ENCODE measurements around the gene NECAB3. TPM values are rescaled to one million over a fixed set of nuclear protein-coding genes. Genes with fewer than 3 reads are reported as not detected.

The NECAB3 gene
- total RNA-seq, 4 donors from 2014 or later = 26.1 to 180 (median 94.5) TPM

DNA sequence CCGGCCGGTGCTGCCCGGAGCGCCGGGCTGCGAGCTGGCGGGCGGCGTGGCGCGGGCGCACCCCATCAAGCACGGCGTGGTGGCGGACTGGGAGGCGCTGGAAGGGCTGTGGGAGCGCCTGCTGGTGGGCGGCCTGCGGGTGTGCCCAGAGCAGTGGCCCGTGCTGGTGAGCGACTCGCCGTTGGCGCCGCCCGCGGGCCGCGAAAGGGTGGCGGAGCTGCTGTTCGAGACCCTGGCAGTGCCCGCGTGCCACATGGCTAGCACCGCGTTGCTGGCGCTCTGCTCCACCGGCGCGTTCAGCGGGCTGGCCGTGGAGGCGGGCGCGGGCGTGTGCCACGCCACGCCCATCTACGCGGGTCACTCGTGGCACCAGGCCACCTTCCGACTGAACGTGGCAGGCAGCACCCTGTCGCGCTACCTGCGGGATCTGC lies 7.0 kb downstream of the NECAB3 start:
- peaks cover 0 to 5% (median 0%) of the 10 kb centered on the region in 4 donors for H3K36me3 ChIP-seq
- peak; percentile 77 for DNase-seq
- peak overlapping the region; percentile 10 to 68 (median 53) for H3K4me3 ChIP-seq
- WGBS, 2 donors (ENCODE audit: low coverage in 1 of 2) = 7% methylated on average over 31 of the region's 55 CpGs; no CpG with 5 or more reads in 1 of the 2 donors
- peak overlapping the region; percentile 91 to 99 (median 96) for H3K27ac ChIP-seq
- intact Hi-C loops (cut with DNase I; ENCODE audit: low total_unique reads) = no loop called here
- no peaks in the 10 kb centered on the region for H3K9me3 ChIP-seq
- peaks cover 15 to 43% (median 34%) of the 10 kb centered on the region in 4 donors for H3K4me1 ChIP-seq
- in situ Hi-C loops (cut with MboI; ENCODE audit: low pct_ligation_motif_present in 1 of 4, low pct_unique_long_range_greater_than_20kb in 1 of 4, low sequenced_read_pairs in 3 of 4) = no loop called here
- H3K27me3 ChIP-seq = no peaks in the 10 kb centered on the region
- no peak for TF ChIP-seq EP300 (IDR thresholded peaks at IDR 0.05; ENCODE audit: low read depth)
- TF ChIP-seq, protein P1, sequence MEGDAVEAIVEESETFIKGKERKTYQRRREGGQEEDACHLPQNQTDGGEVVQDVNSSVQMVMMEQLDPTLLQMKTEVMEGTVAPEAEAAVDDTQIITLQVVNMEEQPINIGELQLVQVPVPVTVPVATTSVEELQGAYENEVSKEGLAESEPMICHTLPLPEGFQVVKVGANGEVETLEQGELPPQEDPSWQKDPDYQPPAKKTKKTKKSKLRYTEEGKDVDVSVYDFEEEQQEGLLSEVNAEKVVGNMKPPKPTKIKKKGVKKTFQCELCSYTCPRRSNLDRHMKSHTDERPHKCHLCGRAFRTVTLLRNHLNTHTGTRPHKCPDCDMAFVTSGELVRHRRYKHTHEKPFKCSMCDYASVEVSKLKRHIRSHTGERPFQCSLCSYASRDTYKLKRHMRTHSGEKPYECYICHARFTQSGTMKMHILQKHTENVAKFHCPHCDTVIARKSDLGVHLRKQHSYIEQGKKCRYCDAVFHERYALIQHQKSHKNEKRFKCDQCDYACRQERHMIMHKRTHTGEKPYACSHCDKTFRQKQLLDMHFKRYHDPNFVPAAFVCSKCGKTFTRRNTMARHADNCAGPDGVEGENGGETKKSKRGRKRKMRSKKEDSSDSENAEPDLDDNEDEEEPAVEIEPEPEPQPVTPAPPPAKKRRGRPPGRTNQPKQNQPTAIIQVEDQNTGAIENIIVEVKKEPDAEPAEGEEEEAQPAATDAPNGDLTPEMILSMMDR (IDR thresholded peaks at IDR 0.05) = no peak
- peak in 1 of 3 donors; percentile 12 for TF ChIP-seq POLR2AphosphoS5 (IDR thresholded peaks at IDR 0.05)
- no peak for TF ChIP-seq POLR2A (IDR thresholded peaks at IDR 0.05)

DNA sequence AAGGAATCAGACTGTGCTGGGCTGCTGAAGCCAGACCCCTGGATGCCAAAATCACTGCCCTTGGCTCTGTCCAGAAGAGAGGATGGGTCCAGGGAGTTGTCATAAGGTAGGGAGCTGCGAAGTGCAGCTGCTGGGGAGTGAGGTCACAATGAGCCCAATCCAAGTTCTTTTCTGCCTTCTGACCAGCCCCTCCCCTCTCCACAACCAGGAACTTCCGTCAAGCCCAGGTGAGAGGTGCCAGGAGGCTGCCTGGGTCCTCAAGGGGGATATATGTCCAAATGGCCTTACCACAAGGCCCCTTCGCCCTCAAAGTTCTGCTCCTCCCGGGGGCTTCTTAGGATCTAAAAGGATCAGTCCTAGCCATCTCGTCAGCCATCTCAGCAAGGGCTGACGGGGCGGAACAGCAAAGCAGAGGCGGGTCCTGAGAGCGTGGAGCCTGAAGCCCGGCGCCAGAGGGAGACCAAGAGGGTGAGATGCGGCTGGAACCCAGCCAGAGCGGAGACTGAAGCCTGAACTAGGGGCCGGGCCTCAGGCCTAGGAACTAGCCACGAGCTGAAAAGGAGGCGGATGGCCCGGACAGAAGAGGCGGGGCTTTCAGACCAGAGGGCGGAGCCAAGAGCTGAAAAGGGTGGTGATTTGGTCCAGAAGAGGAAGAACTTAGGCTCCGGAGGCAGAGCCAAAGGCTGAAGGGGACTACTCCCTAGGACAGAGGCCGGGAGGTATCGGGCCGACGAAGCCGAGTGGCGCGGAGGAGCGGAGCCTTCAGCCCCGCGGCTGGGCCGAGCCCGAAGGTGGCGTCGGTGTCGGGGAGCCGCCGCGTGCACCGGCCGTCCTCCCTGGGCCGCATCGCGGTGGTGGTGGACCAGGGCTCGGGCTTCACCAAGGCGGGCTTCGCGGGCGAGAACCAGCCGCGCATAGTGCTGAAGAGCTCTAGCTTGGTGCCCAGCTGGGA lies 7.7 kb downstream of the NECAB3 start, which contains the start of gene ACTL10:
Gene ACTL10 (plus strand): TSS at position 651 of the 952 bp plus-strand sequence. CDS start 555 bp downstream, outside the sequence.
- H3K27me3 ChIP-seq = no peaks in the 10 kb centered on the region
- TF ChIP-seq POLR2A (IDR thresholded peaks at IDR 0.05) (peak; percentile 79), POLR2AphosphoS5 (IDR thresholded peaks at IDR 0.05) (peak; percentile 84 to 96 (median 92)), EP300 (IDR thresholded peaks at IDR 0.05; ENCODE audit: low read depth) (no peak)
- TF ChIP-seq, protein P1 (IDR thresholded peaks at IDR 0.05) = peak; percentile 16 to 45 (median 30)
- 0 to 1% methylated on average over 3 to 48 of the region's 50 CpGs for WGBS, 2 donors (ENCODE audit: low coverage in 1 of 2)
- in situ Hi-C loops (cut with MboI; ENCODE audit: low pct_ligation_motif_present in 1 of 4, low pct_unique_long_range_greater_than_20kb in 1 of 4, low sequenced_read_pairs in 3 of 4) = no loop called here
- no peaks in the 10 kb centered on the region for H3K9me3 ChIP-seq
- H3K4me3 ChIP-seq = peak within 1 kb of the TSS; percentile 10 to 68 (median 53)
- H3K36me3 ChIP-seq = peaks cover 0 to 5% (median 0%) of the 10 kb centered on the region in 4 donors
- peaks cover 15 to 42% (median 34%) of the 10 kb centered on the region in 4 donors for H3K4me1 ChIP-seq
- intact Hi-C loops (cut with DNase I; ENCODE audit: low total_unique reads) = no loop called here
- DNase-seq = peak; percentile 99
- peak within 1 kb of the TSS; percentile 91 to 99 (median 96) for H3K27ac ChIP-seq

DNA sequence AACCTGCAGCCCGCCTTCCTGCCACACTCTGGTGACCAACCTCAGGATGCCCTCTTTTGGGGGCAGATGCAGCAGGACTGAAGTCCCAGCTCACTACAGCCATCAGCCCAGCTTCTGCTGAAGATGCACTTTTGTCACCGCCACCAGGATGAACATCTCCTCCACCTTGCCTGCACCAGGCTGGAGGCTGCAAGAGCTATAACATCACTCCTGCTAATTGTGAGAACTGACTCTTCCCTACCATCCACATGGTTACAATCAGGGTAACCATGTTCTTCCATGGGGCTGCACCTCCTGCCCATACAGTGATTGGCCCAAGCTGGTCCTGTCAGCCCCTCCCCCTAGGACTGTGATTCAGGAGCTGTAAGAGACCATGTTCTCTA lies 9.5 kb downstream of the NECAB3 start:
- 100% methylated on average over 2 of the region's 2 CpGs; no CpG with 5 or more reads in 1 of the 2 donors for WGBS, 2 donors (ENCODE audit: low coverage in 1 of 2)
- intact Hi-C loops (cut with DNase I; ENCODE audit: low total_unique reads) (no loop called here), in situ Hi-C loops (cut with MboI; ENCODE audit: low pct_ligation_motif_present in 1 of 4, low pct_unique_long_range_greater_than_20kb in 1 of 4, low sequenced_read_pairs in 3 of 4) (no loop called here)

More for the DNA sequence above, 9.5 kb downstream of the NECAB3 start:
- Histone ChIP-seq H3K36me3 (peaks cover 0 to 5% (median 0%) of the 10 kb centered on the region in 4 donors), H3K9me3 (no peaks in the 10 kb centered on the region), H3K4me3 (no peak overlapping the region), H3K4me1 (peaks cover 15 to 42% (median 34%) of the 10 kb centered on the region in 4 donors), H3K27me3 (no peaks in the 10 kb centered on the region), H3K27ac (peak overlapping the region in 2 of 4 donors; percentile 90)
- no peak for DNase-seq
- TF ChIP-seq EP300 (IDR thresholded peaks at IDR 0.05; ENCODE audit: low read depth) (no peak), POLR2A (IDR thresholded peaks at IDR 0.05) (no peak), POLR2AphosphoS5 (IDR thresholded peaks at IDR 0.05) (no peak)
- TF ChIP-seq, protein P1 (IDR thresholded peaks at IDR 0.05) = no peak

Data from transverse colon (tissue), 4 donors.